ENCODE measurements around the gene EPHB1. TPM values are rescaled to one million over a fixed set of nuclear protein-coding genes. Genes with fewer than 3 reads are reported as not detected.
A peak's percentile ranks its signal among the peaks of the same experiment; 100 is the strongest.

The EPHB1 gene
- polyA plus RNA-seq, 1 donor from 2014 or later: 18.7 TPM

GRCh38 chr3:134904241-134904771, 109.2 kb downstream of the EPHB1 start:
- H3K9me3 ChIP-seq (ENCODE audit: low read length): no peaks in the 10 kb centered on the region
- no peaks in the 10 kb centered on the region for H3F3A ChIP-seq (ENCODE audit: insufficient read depth, low read length, poor library complexity, severe bottlenecking)
- H3K27ac ChIP-seq (ENCODE audit: low read length): no peak overlapping the region
- no peaks in the 10 kb centered on the region for H3K36me3 ChIP-seq (ENCODE audit: insufficient read depth, low read length)
- H2AFZ ChIP-seq (ENCODE audit: low read depth, low read length): no peak overlapping the region
- no peaks in the 10 kb centered on the region for H3K27me3 ChIP-seq (ENCODE audit: insufficient read depth, low read depth, low read length)
- H3K4me3 ChIP-seq (ENCODE audit: low read length): peak overlapping the region; percentile 6
- H3K9ac ChIP-seq (ENCODE audit: low read length): peak overlapping the region; percentile 1
- peaks cover 4% of the 10 kb centered on the region for H3K79me2 ChIP-seq (replicated peaks; ENCODE audit: insufficient read depth, low read length)
- no peaks in the 10 kb centered on the region for H3K9me2 ChIP-seq (ENCODE audit: insufficient read depth, low read length)
- H4K20me1 ChIP-seq (ENCODE audit: insufficient read depth): no peaks in the 10 kb centered on the region
- no peak overlapping the region for H3K4me2 ChIP-seq (ENCODE audit: low read length)
- TF ChIP-seq RAD21 (conservative IDR thresholded peaks at IDR 0.05): no peak
- TF ChIP-seq CTCF (IDR thresholded peaks at IDR 0.05; ENCODE audit: poor library complexity, severe bottlenecking): no peak
- TF ChIP-seq REST (IDR thresholded peaks at IDR 0.05; ENCODE audit: borderline replicate concordance): no peak
- TF ChIP-seq POLR2AphosphoS5 (IDR thresholded peaks at IDR 0.05): no peak
- no peak for TF ChIP-seq MXI1 (conservative IDR thresholded peaks at IDR 0.05; ENCODE audit: poor library complexity, severe bottlenecking)
- no peak for TF ChIP-seq EP300 (conservative IDR thresholded peaks at IDR 0.05; ENCODE audit: poor library complexity, severe bottlenecking)
- TF ChIP-seq SMC3 (conservative IDR thresholded peaks at IDR 0.05; ENCODE audit: poor library complexity): no peak
- TF ChIP-seq EZH2 (IDR thresholded peaks at IDR 0.05; ENCODE audit: borderline replicate concordance, insufficient read depth, low read length, poor library complexity, severe bottlenecking): no peak
- no peak for TF ChIP-seq TAF1 (IDR thresholded peaks at IDR 0.05; ENCODE audit: low read depth)

GRCh38 chr3:134904776-134905646, 110.0 kb downstream of the EPHB1 start:
- TF ChIP-seq POLR2AphosphoS5 (IDR thresholded peaks at IDR 0.05) (no peak), EZH2 (IDR thresholded peaks at IDR 0.05; ENCODE audit: borderline replicate concordance, insufficient read depth, low read length, poor library complexity, severe bottlenecking) (no peak), CTCF (IDR thresholded peaks at IDR 0.05; ENCODE audit: poor library complexity, severe bottlenecking) (no peak)
- no peak overlapping the region for H2AFZ ChIP-seq (ENCODE audit: low read depth, low read length)
- no peak overlapping the region for H3K4me3 ChIP-seq (ENCODE audit: low read length)
- H3K9me3 ChIP-seq (ENCODE audit: low read length): no peaks in the 10 kb centered on the region
- H3K27ac ChIP-seq (ENCODE audit: low read length): no peak overlapping the region
- no peak overlapping the region for H3K4me2 ChIP-seq (ENCODE audit: low read length)
- peaks cover 4% of the 10 kb centered on the region for H3K79me2 ChIP-seq (replicated peaks; ENCODE audit: insufficient read depth, low read length)
- no peaks in the 10 kb centered on the region for H4K20me1 ChIP-seq (ENCODE audit: insufficient read depth)
- no peaks in the 10 kb centered on the region for H3F3A ChIP-seq (ENCODE audit: insufficient read depth, low read length, poor library complexity, severe bottlenecking)
- no peaks in the 10 kb centered on the region for H3K36me3 ChIP-seq (ENCODE audit: insufficient read depth, low read length)
- no peak overlapping the region for H3K9ac ChIP-seq (ENCODE audit: low read length)
- H3K27me3 ChIP-seq (ENCODE audit: insufficient read depth, low read depth, low read length): no peaks in the 10 kb centered on the region
- H3K9me2 ChIP-seq (ENCODE audit: insufficient read depth, low read length): no peaks in the 10 kb centered on the region
